NCI-H2196 treated with DMSO at 0.1 percent for 48 hours (cell line): ENCODE results near the gene PDE6A.

Experiments used
- DNase-seq: peaks from one replicate; lab custom pipeline; 2025; ENCODE audit not compliant: unreplicated experiment; lab: John Stamatoyannopoulos, UW

PDE6A gene

GRCh38 chr5:149944666-149945065 is at the start of gene PDE6A:
TSS of gene PDE6A (minus strand) at chr5:149944793. CDS start at chr5:149944673, 120 bp downstream.
- DNase-seq: no peak

- no peak for DNase-seq
Observed at GRCh38 chr5:149993471-149993870, 48.9 kb upstream of the PDE6A start.

DNA sequence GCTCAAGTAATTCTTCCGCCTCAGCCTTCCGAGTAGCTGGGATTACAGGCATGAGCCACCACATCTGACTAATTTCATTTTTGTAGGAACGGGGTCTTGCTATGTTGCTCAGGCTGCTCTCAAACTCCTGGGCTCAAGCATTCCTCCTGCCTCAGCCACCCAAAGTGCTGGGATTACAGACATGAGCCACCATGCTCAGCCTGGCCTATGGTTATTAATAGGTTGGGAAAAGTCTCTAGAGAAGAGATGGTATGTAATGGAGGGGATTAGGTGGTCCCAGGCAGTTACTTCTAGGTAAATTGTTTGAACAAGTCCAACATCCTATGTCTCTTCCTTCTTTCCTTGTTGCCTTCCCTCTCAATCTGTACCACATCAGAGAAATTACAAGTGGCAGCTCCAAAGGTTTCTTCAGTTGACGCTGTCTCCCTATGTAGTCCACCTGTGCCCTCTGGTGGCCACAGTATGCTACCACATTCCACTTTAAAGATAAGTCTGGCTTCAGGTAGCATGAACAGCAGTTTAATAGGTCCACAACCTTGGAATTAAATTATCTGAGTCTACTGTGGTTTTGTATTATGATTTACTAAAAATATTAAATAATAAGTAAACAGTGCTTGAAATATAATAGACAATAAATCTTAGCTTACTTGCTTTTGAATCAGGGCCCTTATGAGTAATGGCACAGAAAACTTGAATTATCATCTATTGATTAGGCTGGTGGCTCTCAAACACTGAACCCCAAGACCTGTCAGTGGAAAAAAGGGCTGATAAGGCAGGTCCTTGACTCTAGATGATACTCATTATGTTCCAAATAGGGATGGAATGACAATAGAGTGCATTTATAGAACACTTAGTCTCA is 46.2 kb upstream of the PDE6A start:
- DNase-seq: peak; percentile 73

DNA sequence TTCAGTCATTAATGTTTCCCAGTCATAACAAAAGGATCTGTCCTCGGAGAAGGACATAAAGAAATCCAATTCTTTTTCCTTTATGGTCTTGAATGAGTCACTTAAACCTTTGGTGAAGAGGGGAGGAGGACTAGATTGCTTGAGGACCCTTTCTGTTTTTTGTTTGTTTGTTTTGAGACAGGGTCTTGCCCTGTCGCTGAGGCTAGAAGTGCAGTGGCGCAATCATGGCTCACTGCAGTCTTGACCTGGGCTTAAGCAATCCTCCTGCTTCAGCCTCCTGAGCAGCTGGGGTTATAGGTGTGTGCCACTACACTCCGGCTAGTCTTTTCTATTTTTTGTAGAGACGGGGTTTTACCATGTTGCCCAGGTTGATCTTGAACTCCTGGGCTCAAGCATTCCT is 43.5 kb upstream of the PDE6A start:
- no peak for DNase-seq

GRCh38 chr5:149982505-149982904 is 37.9 kb upstream of the PDE6A start:
- no peak for DNase-seq

DNA sequence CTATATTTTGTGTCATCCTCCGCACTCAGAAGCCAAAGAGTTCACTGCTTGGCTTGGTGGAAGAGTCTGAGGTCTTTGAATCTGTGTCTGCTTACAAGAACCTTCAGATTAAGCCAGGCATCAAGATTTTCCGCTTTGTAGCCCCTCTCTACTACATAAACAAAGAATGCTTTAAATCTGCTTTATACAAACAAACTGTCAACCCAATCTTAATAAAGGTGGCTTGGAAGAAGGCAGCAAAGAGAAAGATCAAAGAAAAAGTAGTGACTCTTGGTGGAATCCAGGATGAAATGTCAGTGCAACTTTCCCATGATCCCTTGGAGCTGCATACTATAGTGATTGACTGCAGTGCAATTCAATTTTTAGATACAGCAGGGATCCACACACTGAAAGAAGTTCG is 36.6 kb upstream of the PDE6A start:
- no peak for DNase-seq

DNA sequence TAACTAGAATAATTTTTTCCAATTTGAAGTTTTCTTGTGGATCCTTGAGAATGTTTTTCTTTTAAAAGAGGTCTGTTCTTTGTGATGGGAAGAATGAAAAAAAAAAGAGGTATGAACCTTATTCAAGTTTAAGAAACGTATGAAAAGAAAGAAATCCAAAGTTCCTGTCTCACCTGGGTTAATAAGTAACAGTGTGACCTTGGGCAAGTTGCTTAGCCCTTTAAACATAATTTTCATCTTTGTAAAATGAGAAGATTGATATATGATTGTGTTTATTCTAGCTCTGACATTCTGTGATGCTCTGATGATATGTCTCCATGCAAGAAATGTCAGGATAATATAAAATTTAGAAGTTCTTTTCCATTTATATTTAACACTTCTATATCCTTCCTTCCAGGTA is 35.3 kb upstream of the PDE6A start:
- no peak for DNase-seq

DNA sequence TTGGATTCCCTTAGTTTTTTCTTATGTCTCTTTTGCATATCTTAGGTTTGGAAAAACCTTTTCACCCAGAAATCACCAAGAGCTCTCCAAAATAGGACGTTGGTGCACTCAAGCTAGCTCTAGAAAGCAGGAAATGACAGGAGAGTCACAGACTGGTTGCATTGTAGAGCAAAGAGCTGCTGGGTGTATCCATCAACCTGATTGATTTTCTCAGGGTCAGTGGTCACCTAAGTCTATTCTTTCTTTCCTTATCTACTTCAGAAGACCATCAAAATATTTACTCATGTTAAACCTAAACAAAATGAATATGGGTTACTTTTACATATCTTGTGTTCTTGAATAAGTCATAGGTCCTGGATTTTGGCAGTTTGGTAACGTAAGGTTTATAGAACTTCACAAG is 30.8 kb upstream of the PDE6A start:
- DNase-seq: no peak

GRCh38 chr5:149969181-149969930 is 24.8 kb upstream of the PDE6A start:
- DNase-seq: no peak

DNA sequence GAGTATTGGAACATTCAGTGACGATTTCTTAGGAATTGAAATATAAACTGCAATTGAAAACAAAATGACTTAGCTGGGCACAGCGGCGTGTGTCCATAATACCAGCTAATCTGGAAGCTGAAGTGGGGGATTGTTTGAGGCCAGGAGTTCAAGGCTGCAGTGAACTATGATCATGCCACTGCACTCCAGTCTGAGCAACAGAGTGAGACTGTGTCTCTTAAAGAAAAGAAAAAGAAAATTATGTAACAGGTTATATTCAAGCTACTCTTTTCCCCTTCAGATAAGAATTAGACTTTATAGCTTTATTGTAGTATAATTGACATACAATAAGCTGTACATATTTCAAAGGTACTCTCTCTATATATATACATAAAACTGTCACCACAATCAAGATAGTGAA is 22.4 kb upstream of the PDE6A start:
- DNase-seq: no peak

DNA sequence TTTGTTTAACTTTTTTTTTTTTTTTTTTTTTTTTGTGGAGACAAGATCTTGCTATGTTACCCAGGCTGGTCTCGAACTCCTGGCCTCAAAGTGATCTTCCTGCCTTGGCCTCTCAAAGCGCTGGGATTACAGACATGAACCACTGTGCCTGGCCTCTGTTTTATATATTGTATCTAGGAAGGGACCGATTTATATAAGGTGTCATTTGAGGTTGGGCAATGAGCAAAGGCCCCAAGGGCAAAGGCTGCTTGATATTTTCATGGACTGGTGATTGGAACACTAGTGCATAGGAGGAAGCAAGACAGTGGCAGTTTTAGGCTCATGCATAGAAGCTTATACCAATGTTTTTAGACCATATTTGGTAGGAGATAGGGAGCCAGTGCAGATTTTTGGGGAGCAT is 19.1 kb upstream of the PDE6A start:
- no peak for DNase-seq

DNA sequence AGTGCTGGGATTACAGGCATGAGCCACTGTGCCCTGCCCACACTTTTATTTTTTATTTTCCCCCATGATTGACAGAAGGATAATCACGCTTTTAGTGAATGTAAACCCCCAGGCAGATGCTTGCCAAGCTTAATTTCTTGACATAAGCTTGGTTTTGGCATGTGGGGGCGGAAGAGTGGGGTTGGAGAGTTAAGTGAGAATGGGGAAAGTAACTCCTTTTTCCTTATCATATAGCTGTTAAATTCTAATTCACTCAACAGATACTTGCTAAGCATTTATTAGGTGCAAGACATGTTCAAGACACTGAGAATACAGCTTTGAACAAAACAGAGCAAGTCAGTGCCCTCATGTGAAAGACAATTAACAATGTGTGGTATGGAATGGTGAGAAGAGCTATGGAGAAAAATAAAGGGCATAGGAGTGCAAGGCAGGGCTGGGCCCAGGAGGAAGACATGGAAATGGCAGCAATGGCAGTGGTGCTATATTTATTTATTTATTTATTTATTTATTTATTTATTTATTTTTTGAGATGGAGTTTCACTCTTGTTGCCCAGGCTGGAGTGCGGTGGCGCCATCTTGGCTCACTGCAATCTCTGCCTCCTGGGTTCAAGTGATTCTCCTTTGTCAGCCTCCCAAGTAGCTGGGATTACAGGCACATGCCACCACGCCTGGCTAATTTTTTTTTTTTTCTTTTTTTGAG is 18.2 kb upstream of the PDE6A start:
- no peak for DNase-seq

GRCh38 chr5:149961957-149962409 is 17.4 kb upstream of the PDE6A start:
- DNase-seq: no peak

- DNase-seq: no peak
Observed at GRCh38 chr5:149961186-149961685, 16.6 kb upstream of the PDE6A start.

DNA sequence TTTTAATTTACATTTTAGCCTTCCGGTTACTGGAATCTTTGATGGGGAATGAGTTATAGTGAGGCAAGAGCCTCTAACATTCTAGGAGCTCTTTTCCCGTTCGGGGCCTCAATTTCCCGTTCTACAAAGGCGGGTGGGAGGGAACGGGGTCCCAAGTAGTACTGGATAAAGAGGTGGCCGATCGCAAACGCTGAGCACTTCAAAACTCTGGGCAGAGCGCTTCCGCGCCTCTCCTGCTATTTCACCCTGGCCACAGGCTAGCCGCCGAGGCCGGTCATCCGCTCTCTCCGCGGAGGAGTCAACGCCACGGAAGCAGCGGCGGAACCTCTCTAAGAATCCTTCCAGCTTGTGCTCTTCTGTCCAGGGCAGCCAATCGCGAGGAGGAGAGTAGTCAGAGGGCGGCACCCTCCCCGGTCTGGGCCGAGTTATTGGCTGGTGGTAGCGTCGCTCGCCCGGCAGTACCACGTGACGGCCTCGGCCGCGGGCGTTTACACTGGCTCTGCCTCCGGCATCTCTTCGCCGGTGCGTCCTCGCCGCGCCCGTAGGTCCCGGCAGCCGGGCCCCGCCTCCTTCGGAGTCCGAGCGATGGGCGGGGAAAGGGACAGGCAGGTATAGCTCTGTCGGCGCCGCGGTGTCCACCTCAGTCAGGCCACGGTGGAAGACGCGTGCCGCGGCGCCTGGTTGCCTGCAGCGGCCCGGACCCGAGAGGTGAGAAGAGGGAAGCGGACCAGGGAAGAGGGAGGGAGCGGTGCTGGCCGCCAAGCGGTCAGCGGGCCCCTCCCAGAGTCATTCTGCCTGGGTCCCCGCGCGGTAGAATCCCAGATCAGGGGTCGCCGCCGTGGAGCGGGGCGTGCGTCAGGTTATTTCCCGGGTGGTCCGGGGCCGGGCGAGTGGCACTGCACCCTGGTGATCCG is 15.9 kb upstream of the PDE6A start, which contains the start of gene SLC26A2:
Gene SLC26A2, plus strand, starts transcription at position 487 of the 914 bp plus-strand sequence. CDS start 16,895 bp downstream, outside the sequence.
- DNase-seq: peak; percentile 95

- no peak for DNase-seq
Observed at GRCh38 chr5:149959406-149960236, 15.0 kb upstream of the PDE6A start.

- DNase-seq: no peak
Observed at GRCh38 chr5:149957855-149958254, 13.3 kb upstream of the PDE6A start.

GRCh38 chr5:149956685-149957084 is 12.1 kb upstream of the PDE6A start:
- no peak for DNase-seq

DNA sequence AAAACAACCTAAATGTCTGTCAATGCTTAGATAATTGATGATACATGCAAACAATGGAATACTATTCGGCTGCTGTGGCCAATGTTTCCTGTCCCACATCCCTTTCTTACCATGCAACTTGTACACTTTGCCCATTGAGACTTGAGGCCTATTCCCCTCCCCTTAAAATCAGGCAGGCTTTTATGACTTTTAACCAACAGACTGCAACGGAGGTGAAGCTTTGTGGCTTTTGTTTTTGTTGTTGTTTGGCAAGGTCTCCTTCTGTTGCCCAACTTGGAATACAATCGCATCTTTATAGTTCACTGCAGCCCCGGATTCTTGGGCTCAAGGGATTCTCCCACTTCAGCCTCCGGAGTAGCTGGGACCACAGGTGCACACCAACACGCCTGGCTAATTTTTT is 10.2 kb upstream of the PDE6A start:
- DNase-seq: no peak
